HEK293 (cell line): Measurements from ENCODE around the gene MYO7B.

Source experiments
- CTCF ChIA-PET: fragments of 350-600 bp; formaldehyde crosslinking; extraction: SDS; loops from one replicate; lab custom pipeline; 2021; ENCODE audit warnings: antibody characterized with exemption; lab: Yijun Ruan, JAX
- POLR2A ChIA-PET: fragments of 300-600 bp; formaldehyde crosslinking; extraction: SDS; loops from one replicate; lab custom pipeline; 2020; ENCODE audit warnings: antibody characterized with exemption, inconsistent platforms; lab: Yijun Ruan, JAX
- H3K27ac ChIP-seq: fragments of 200-500 bp; sonication (Bioruptor generic); 2 replicates; pipeline ENCODE4 v1.5.1; 2014; ENCODE audit warnings: low read depth, low read length, control low read depth, inconsistent platforms; ENCODE audit errors: extremely low read depth
- H3K36me3 ChIP-seq, 2 experiments: fragments of 200-500 bp in 1 of 2; sonication (Bioruptor generic) in 1 of 2; 1 replicate in 1 of 2; 2 replicates in 1 of 2; pipeline ENCODE4 v1.5.1; 2014 to 2017; ENCODE audit warnings: inconsistent platforms in 2 of 2, low read length in 2 of 2; ENCODE audit not compliant: control insufficient read depth in 2 of 2, insufficient read depth in 1 of 2
- H3K4me1 ChIP-seq: fragments of 200-500 bp; sonication (Bioruptor generic); 2 replicates; pipeline ENCODE4 v1.5.1; 2014; ENCODE audit warnings: mild to moderate bottlenecking, low read length, inconsistent platforms; ENCODE audit not compliant: control insufficient read depth, insufficient read depth
- H3K4me3 ChIP-seq: 2 replicates; pipeline ENCODE4 v1.5.1; 2011; ENCODE audit warnings: low read depth, mild to moderate bottlenecking, control low read depth, low read length, moderate library complexity
- H3K9me3 ChIP-seq: fragments of 200-500 bp; sonication (Bioruptor generic); 2 replicates; pipeline ENCODE4 v1.5.1; 2014; ENCODE audit warnings: low read depth, low read length, inconsistent platforms; ENCODE audit not compliant: control insufficient read depth, insufficient read depth
- BCL11A ChIP-seq: fragments of 450-650 bp; formaldehyde crosslinking; IDR thresholded peaks from 2 replicates; pipeline ENCODE4 v1.5.1; 2016; ENCODE audit warnings: low read depth, missing biosample characterization, missing genetic modification characterization
- EGR2 ChIP-seq: fragments of 450-650 bp; formaldehyde crosslinking; IDR thresholded peaks from 2 replicates; pipeline ENCODE4 v1.5.1; 2016; ENCODE audit warnings: low read depth, missing biosample characterization, missing genetic modification characterization
- KLF16 ChIP-seq: fragments of 450-650 bp; formaldehyde crosslinking; IDR thresholded peaks from 2 replicates; pipeline ENCODE4 v1.5.1; 2017; ENCODE audit warnings: missing biosample characterization, missing genetic modification characterization
- RBAK ChIP-seq: fragments of 450-650 bp; formaldehyde crosslinking; IDR thresholded peaks from 2 replicates; pipeline ENCODE4 v1.5.1; 2016; ENCODE audit warnings: missing biosample characterization, missing genetic modification characterization
- SP2 ChIP-seq: fragments of 450-650 bp; formaldehyde crosslinking; IDR thresholded peaks from 2 replicates; pipeline ENCODE4 v1.5.1; 2016; ENCODE audit warnings: missing biosample characterization, missing genetic modification characterization
- ZFHX2 ChIP-seq: fragments of 450-650 bp; formaldehyde crosslinking; conservative IDR thresholded peaks from 2 replicates; pipeline ENCODE4 v1.5.1; 2016; ENCODE audit warnings: missing biosample characterization, missing genetic modification characterization
- ZFP37 ChIP-seq: fragments of 450-650 bp; formaldehyde crosslinking; IDR thresholded peaks from 2 replicates; pipeline ENCODE4 v1.5.1; 2016; ENCODE audit warnings: missing biosample characterization, missing genetic modification characterization
- ZNF155 ChIP-seq: fragments of 450-650 bp; formaldehyde crosslinking; IDR thresholded peaks from 2 replicates; pipeline ENCODE4 v1.5.1; 2016; ENCODE audit warnings: missing biosample characterization, missing genetic modification characterization
- ZNF211 ChIP-seq: fragments of 450-650 bp; formaldehyde crosslinking; IDR thresholded peaks from 2 replicates; pipeline ENCODE4 v1.5.1; 2016; ENCODE audit warnings: low read depth, missing biosample characterization, missing genetic modification characterization
- ZNF223 ChIP-seq: fragments of 450-650 bp; formaldehyde crosslinking; IDR thresholded peaks from 2 replicates; pipeline ENCODE4 v1.5.1; 2016; ENCODE audit warnings: missing biosample characterization, missing genetic modification characterization
- ZNF473 ChIP-seq: fragments of 450-650 bp; formaldehyde crosslinking; IDR thresholded peaks from 2 replicates; pipeline ENCODE4 v1.5.1; 2017; ENCODE audit warnings: missing biosample characterization, missing genetic modification characterization
- ZNF521 ChIP-seq: fragments of 450-650 bp; formaldehyde crosslinking; IDR thresholded peaks from 2 replicates; pipeline ENCODE4 v1.5.1; 2017; ENCODE audit warnings: missing biosample characterization, mild to moderate bottlenecking, missing genetic modification characterization
- ZNF548 ChIP-seq: fragments of 450-650 bp; formaldehyde crosslinking; IDR thresholded peaks from 2 replicates; pipeline ENCODE4 v1.5.1; 2016; ENCODE audit warnings: missing biosample characterization, missing genetic modification characterization
- ZNF585B ChIP-seq: fragments of 450-650 bp; formaldehyde crosslinking; IDR thresholded peaks from 2 replicates; pipeline ENCODE4 v1.5.1; 2016; ENCODE audit warnings: missing biosample characterization, missing genetic modification characterization
- ZNF600 ChIP-seq: fragments of 450-650 bp; formaldehyde crosslinking; IDR thresholded peaks from 2 replicates; pipeline ENCODE4 v1.5.1; 2016; ENCODE audit warnings: missing biosample characterization, missing genetic modification characterization
- ZNF623 ChIP-seq: fragments of 450-650 bp; formaldehyde crosslinking; IDR thresholded peaks from 2 replicates; pipeline ENCODE4 v1.5.1; 2016; ENCODE audit warnings: missing biosample characterization, missing genetic modification characterization
- ZNF843 ChIP-seq: fragments of 450-650 bp; formaldehyde crosslinking; IDR thresholded peaks from 2 replicates; pipeline ENCODE4 v1.5.1; 2016; ENCODE audit warnings: missing biosample characterization, missing genetic modification characterization
- TF ChIP-seq, protein P1 (sequence below): sonication (generic); formaldehyde crosslinking; IDR thresholded peaks from 2 replicates; pipeline ENCODE4 v1.8.1; 2022; ENCODE audit warnings: mild to moderate bottlenecking, moderate library complexity, missing genetic modification reagents
- TF ChIP-seq, protein P2 (sequence below): fragments of 450-650 bp; formaldehyde crosslinking; IDR thresholded peaks from 2 replicates; pipeline ENCODE4 v1.5.1; 2017; ENCODE audit warnings: missing biosample characterization, missing genetic modification characterization
- TF ChIP-seq, protein P3 (sequence below): fragments of 450-650 bp; formaldehyde crosslinking; IDR thresholded peaks from 2 replicates; pipeline ENCODE4 v1.5.1; 2016; ENCODE audit warnings: missing biosample characterization, missing genetic modification characterization
- TF ChIP-seq, protein P4 (sequence below): fragments of 450-650 bp; formaldehyde crosslinking; IDR thresholded peaks from 2 replicates; pipeline ENCODE4 v1.5.1; 2016; ENCODE audit warnings: missing biosample characterization, missing genetic modification characterization

The MYO7B gene

GRCh38 chr2:127659408-127660290 lies 124.2 kb downstream of the MYO7B start:
- POLR2A ChIA-PET: no interaction called here
- H3K4me3 ChIP-seq: no peak overlapping the region
- no peaks in the 10 kb centered on the region for H3K9me3 ChIP-seq
- no peaks in the 10 kb centered on the region for H3K4me1 ChIP-seq
- H3K27ac ChIP-seq: no peak overlapping the region
- no peaks in the 10 kb centered on the region for H3K36me3 ChIP-seq
- no peak for TF ChIP-seq ZNF521 (tag by site-specific recombination)
- no peak for TF ChIP-seq ZNF211 (tag by site-specific recombination)
- TF ChIP-seq ZFP37 (tag by site-specific recombination): no peak
- TF ChIP-seq ZNF585B (tag by site-specific recombination): no peak
- no peak for TF ChIP-seq KLF16 (tag by site-specific recombination)
- peak; percentile 70 for TF ChIP-seq ZFHX2 (tag by site-specific recombination)
- peak; percentile 73 for TF ChIP-seq EGR2 (tag by site-specific recombination)
- TF ChIP-seq, protein P1, sequence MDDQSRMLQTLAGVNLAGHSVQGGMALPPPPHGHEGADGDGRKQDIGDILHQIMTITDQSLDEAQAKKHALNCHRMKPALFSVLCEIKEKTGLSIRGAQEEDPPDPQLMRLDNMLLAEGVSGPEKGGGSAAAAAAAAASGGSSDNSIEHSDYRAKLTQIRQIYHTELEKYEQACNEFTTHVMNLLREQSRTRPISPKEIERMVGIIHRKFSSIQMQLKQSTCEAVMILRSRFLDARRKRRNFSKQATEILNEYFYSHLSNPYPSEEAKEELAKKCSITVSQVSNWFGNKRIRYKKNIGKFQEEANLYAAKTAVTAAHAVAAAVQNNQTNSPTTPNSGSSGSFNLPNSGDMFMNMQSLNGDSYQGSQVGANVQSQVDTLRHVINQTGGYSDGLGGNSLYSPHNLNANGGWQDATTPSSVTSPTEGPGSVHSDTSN (CRISPR knock-in tag): no peak
- CTCF ChIA-PET: interaction anchor here (0.6 kb wide), 1 partner anchor 244 kb away, joined by 3 read pairs; no protein-coding TSS in a partner anchor

DNA sequence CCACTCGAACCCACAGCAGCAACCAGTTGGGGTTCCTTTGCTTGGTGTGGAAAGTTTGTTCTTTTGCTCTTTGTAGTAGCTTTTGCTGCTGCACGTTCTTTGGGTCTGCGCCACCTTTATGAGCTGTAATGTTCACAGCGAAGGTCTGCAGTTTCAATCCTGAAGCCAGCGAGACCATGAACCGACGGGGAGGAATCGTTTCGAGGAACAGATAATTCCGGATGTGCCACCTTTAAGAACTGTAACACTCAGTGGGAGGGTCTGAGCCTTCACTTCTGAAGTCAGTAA lies 124.8 kb downstream of the MYO7B start:
- H3K27ac ChIP-seq: no peak overlapping the region
- H3K9me3 ChIP-seq: no peaks in the 10 kb centered on the region
- H3K36me3 ChIP-seq: no peaks in the 10 kb centered on the region
- TF ChIP-seq ZNF223 (tag by site-specific recombination) (no peak), RBAK (tag by site-specific recombination) (no peak), ZNF548 (tag by site-specific recombination) (no peak), ZNF843 (tag by site-specific recombination) (no peak), ZNF155 (tag by site-specific recombination) (no peak), ZNF600 (tag by site-specific recombination) (no peak), BCL11A (no peak), SP2 (tag by site-specific recombination) (no peak), ZNF473 (tag by site-specific recombination) (no peak), ZNF623 (no peak)
- TF ChIP-seq, protein P2, sequence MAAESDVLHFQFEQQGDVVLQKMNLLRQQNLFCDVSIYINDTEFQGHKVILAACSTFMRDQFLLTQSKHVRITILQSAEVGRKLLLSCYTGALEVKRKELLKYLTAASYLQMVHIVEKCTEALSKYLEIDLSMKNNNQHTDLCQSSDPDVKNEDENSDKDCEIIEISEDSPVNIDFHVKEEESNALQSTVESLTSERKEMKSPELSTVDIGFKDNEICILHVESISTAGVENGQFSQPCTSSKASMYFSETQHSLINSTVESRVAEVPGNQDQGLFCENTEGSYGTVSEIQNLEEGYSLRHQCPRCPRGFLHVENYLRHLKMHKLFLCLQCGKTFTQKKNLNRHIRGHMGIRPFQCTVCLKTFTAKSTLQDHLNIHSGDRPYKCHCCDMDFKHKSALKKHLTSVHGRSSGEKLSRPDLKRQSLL (tag by site-specific recombination): no peak
- TF ChIP-seq, protein P3, sequence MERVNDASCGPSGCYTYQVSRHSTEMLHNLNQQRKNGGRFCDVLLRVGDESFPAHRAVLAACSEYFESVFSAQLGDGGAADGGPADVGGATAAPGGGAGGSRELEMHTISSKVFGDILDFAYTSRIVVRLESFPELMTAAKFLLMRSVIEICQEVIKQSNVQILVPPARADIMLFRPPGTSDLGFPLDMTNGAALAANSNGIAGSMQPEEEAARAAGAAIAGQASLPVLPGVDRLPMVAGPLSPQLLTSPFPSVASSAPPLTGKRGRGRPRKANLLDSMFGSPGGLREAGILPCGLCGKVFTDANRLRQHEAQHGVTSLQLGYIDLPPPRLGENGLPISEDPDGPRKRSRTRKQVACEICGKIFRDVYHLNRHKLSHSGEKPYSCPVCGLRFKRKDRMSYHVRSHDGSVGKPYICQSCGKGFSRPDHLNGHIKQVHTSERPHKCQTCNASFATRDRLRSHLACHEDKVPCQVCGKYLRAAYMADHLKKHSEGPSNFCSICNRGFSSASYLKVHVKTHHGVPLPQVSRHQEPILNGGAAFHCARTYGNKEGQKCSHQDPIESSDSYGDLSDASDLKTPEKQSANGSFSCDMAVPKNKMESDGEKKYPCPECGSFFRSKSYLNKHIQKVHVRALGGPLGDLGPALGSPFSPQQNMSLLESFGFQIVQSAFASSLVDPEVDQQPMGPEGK: no peak
- TF ChIP-seq, protein P4, sequence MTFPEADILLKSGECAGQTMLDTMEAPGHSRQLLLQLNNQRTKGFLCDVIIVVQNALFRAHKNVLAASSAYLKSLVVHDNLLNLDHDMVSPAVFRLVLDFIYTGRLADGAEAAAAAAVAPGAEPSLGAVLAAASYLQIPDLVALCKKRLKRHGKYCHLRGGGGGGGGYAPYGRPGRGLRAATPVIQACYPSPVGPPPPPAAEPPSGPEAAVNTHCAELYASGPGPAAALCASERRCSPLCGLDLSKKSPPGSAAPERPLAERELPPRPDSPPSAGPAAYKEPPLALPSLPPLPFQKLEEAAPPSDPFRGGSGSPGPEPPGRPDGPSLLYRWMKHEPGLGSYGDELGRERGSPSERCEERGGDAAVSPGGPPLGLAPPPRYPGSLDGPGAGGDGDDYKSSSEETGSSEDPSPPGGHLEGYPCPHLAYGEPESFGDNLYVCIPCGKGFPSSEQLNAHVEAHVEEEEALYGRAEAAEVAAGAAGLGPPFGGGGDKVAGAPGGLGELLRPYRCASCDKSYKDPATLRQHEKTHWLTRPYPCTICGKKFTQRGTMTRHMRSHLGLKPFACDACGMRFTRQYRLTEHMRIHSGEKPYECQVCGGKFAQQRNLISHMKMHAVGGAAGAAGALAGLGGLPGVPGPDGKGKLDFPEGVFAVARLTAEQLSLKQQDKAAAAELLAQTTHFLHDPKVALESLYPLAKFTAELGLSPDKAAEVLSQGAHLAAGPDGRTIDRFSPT: no peak
- H3K4me1 ChIP-seq: no peaks in the 10 kb centered on the region
- CTCF ChIA-PET: no interaction called here
- POLR2A ChIA-PET: no interaction called here
- H3K4me3 ChIP-seq: no peak overlapping the region
